Nephron (organoid): ENCODE measurements around the gene SMIM35.

Experiments used
- H3K27ac Mint-ChIP-seq, 3 experiments: 2 replicates each; pipeline ENCODE4 v1.8.0; 2020; ENCODE audit warnings: mixed read lengths in 3 of 3, mild to moderate bottlenecking in 2 of 3, moderate library complexity in 1 of 3
- H3K27me3 Mint-ChIP-seq: 2 replicates; pipeline ENCODE4 v1.8.0; 2021; ENCODE audit warnings: low read depth, mild to moderate bottlenecking, moderate library complexity, mixed read lengths
- H3K36me3 Mint-ChIP-seq: 2 replicates; pipeline ENCODE4 v1.8.0; 2020; ENCODE audit warnings: low read depth, mixed read lengths
- H3K4me1 Mint-ChIP-seq: 2 replicates; pipeline ENCODE4 v1.8.0; 2020; ENCODE audit warnings: mixed read lengths
- H3K4me3 Mint-ChIP-seq, 3 experiments: 2 replicates each; pipeline ENCODE4 v1.8.0; 2020; ENCODE audit warnings: mild to moderate bottlenecking in 3 of 3, mixed read lengths in 3 of 3, moderate library complexity in 2 of 3
- H3K9me3 Mint-ChIP-seq: 2 replicates; pipeline ENCODE4 v1.8.0; 2020; ENCODE audit warnings: mixed read lengths
- CTCF ChIP-seq, 3 experiments: fragments of 200-600 bp; sonication (generic); IDR thresholded peaks; one replicate each; pipeline ENCODE4 v1.5.0; 2021; ENCODE audit warnings: antibody characterized with exemption in 3 of 3; ENCODE audit not compliant: unreplicated experiment in 3 of 3

The SMIM35 gene

GRCh38 chr11:118042141-118042540 lies 44.6 kb downstream of the SMIM35 start:
- no peaks in the 10 kb centered on the region for H3K9me3 Mint-ChIP-seq
- peaks cover 6% of the 10 kb centered on the region for H3K4me1 Mint-ChIP-seq
- H3K4me3 Mint-ChIP-seq = no peak overlapping the region
- no peaks in the 10 kb centered on the region for H3K36me3 Mint-ChIP-seq
- TF ChIP-seq CTCF (IDR thresholded peaks at IDR 0.05; ENCODE audit: unreplicated experiment in 3 of 3) = no peak
- H3K27me3 Mint-ChIP-seq = peaks cover 18% of the 10 kb centered on the region
- no peak overlapping the region for H3K27ac Mint-ChIP-seq

- H3K36me3 Mint-ChIP-seq = no peaks in the 10 kb centered on the region
- H3K27ac Mint-ChIP-seq = no peak overlapping the region
- peaks cover 11% of the 10 kb centered on the region for H3K27me3 Mint-ChIP-seq
- H3K4me3 Mint-ChIP-seq = no peak overlapping the region
- H3K4me1 Mint-ChIP-seq = no peaks in the 10 kb centered on the region
- TF ChIP-seq CTCF (IDR thresholded peaks at IDR 0.05; ENCODE audit: unreplicated experiment in 3 of 3) = no peak
- H3K9me3 Mint-ChIP-seq = no peaks in the 10 kb centered on the region
Measured at GRCh38 chr11:118033443-118033842, 53.3 kb downstream of the SMIM35 start.

GRCh38 chr11:118028626-118029025 lies 58.1 kb downstream of the SMIM35 start:
- Mint-ChIP-seq H3K36me3 (no peaks in the 10 kb centered on the region), H3K9me3 (peaks cover 3% of the 10 kb centered on the region), H3K27me3 (peaks cover 5% of the 10 kb centered on the region), H3K4me1 (no peaks in the 10 kb centered on the region), H3K4me3 (no peak overlapping the region), H3K27ac (no peak overlapping the region)
- TF ChIP-seq CTCF (IDR thresholded peaks at IDR 0.05; ENCODE audit: unreplicated experiment in 3 of 3) = no peak

GRCh38 chr11:118027694-118028093 lies 59.1 kb downstream of the SMIM35 start:
- Mint-ChIP-seq H3K27me3 (peaks cover 5% of the 10 kb centered on the region), H3K4me3 (no peak overlapping the region), H3K36me3 (no peaks in the 10 kb centered on the region), H3K9me3 (peaks cover 3% of the 10 kb centered on the region), H3K4me1 (no peaks in the 10 kb centered on the region), H3K27ac (no peak overlapping the region)
- TF ChIP-seq CTCF (IDR thresholded peaks at IDR 0.05; ENCODE audit: unreplicated experiment in 3 of 3) = no peak

- H3K4me3 Mint-ChIP-seq = no peak overlapping the region
- TF ChIP-seq CTCF (IDR thresholded peaks at IDR 0.05; ENCODE audit: unreplicated experiment in 3 of 3) = no peak
- peaks cover 15% of the 10 kb centered on the region for H3K27me3 Mint-ChIP-seq
- peaks cover 17% of the 10 kb centered on the region for H3K9me3 Mint-ChIP-seq
- H3K4me1 Mint-ChIP-seq = no peaks in the 10 kb centered on the region
- no peaks in the 10 kb centered on the region for H3K36me3 Mint-ChIP-seq
- H3K27ac Mint-ChIP-seq = no peak overlapping the region
Measured at GRCh38 chr11:118021146-118021545, 65.6 kb downstream of the SMIM35 start.

- no peak overlapping the region for H3K4me3 Mint-ChIP-seq
- H3K9me3 Mint-ChIP-seq = peaks cover 14% of the 10 kb centered on the region
- no peak overlapping the region for H3K27ac Mint-ChIP-seq
- TF ChIP-seq CTCF (IDR thresholded peaks at IDR 0.05; ENCODE audit: unreplicated experiment in 3 of 3) = no peak
- no peaks in the 10 kb centered on the region for H3K4me1 Mint-ChIP-seq
- no peaks in the 10 kb centered on the region for H3K36me3 Mint-ChIP-seq
- H3K27me3 Mint-ChIP-seq = peaks cover 19% of the 10 kb centered on the region
Measured at GRCh38 chr11:118018401-118018800, 68.4 kb downstream of the SMIM35 start.
